Activated T-helper 1 cell treated with anti-CD3 and anti-CD28 coated beads, Interleukin-12 subunit alpha, Interleukin-12 subunit beta, Interleukin-2, Interleukin-4 antibody, amounts not matched to agents 30 ng/mL and 10 ng/mL and 1 ng/mL, durations not matched to agents 14 hours and 24 hours and 36 hours (primary cell): ENCODE data around the gene NDUFA11. TPM values are rescaled to one million over a fixed set of nuclear protein-coding genes. Genes with fewer than 3 reads are reported as not detected.

ENCODE experiments used
- total RNA-seq: library from RNA; stranded (reverse); gene quantifications from 2 replicates; pipeline ENCODE4 v1.2.3, GENCODE V29; 2022

The NDUFA11 gene
- total RNA-seq, 1 donor from 2014 or later, result 243 TPM

Other genes starting within 250 kb of the NDUFA11 start
- gene MICOS13, start 223.3 kb downstream of the NDUFA11 start, total RNA-seq, result 57.4 and 60.6 TPM in 2 replicates
- 1.9 TPM in 2 replicates for gene HSD11B1L, start 222.8 kb downstream of the NDUFA11 start, total RNA-seq
- 1,000 and 1,001 TPM in 2 replicates for gene RPL36, start 213.5 kb downstream of the NDUFA11 start, total RNA-seq
- 180 and 186 TPM in 2 replicates for gene LONP1, start 183.6 kb downstream of the NDUFA11 start, total RNA-seq
- gene CATSPERD, start 183.2 kb downstream of the NDUFA11 start, total RNA-seq, result not detected in 2 replicates
- gene PRR22, start 119.0 kb downstream of the NDUFA11 start, total RNA-seq, result 7.4 and 9.2 TPM in 2 replicates
- 85.9 and 87.1 TPM in 2 replicates for gene DUS3L, start 112.6 kb downstream of the NDUFA11 start, total RNA-seq
- 0.23 and 0.44 TPM in 2 replicates for gene NRTN, start 98.7 kb downstream of the NDUFA11 start, total RNA-seq
- not detected in 2 replicates for gene FUT6, start 64.1 kb downstream of the NDUFA11 start, total RNA-seq
- gene FUT3, start 52.3 kb downstream of the NDUFA11 start, total RNA-seq, result not detected in 2 replicates
- not detected in 2 replicates for gene FUT5, start 33.2 kb downstream of the NDUFA11 start, total RNA-seq
- 3.5 and 4.2 TPM in 2 replicates for gene VMAC, start 1.1 kb upstream of the NDUFA11 start, total RNA-seq
- 3.4 and 3.6 TPM in 2 replicates for gene CAPS, start 10.5 kb upstream of the NDUFA11 start, total RNA-seq
- gene RANBP3, start 74.3 kb upstream of the NDUFA11 start, total RNA-seq, result 122 and 126 TPM in 2 replicates
- 9.2 and 10.2 TPM in 2 replicates for gene RFX2, start 206.7 kb upstream of the NDUFA11 start, total RNA-seq
- not detected in 2 replicates for gene ACSBG2, start 231.9 kb upstream of the NDUFA11 start, total RNA-seq